ENCODE results near the gene DES. TPM values are rescaled to one million over a fixed set of nuclear protein-coding genes. Genes with fewer than 3 reads are reported as not detected.

Gene DES
- total RNA-seq, 1 experiment from 2014 or later = 0.13 TPM

- no peaks in the 10 kb centered on the region for H3K4me1 ChIP-seq (replicated peaks)
- no peak overlapping the region for H3K4me3 ChIP-seq
- peak; percentile 53 to 65 for DNase-seq (ENCODE audit: low read depth in 1 of 2, low spot score in 2 of 2)
- no peaks in the 10 kb centered on the region for H3K27me3 ChIP-seq (replicated peaks)
- no peaks in the 10 kb centered on the region for H3K9me3 ChIP-seq (replicated peaks)
- H3K27ac ChIP-seq = no peak overlapping the region
- no peaks in the 10 kb centered on the region for H3K36me3 ChIP-seq
These were observed 57.8 kb downstream of the DES start for GRCh38 chr2:219475697-219476651.

Other genes with a start within 250 kb of the DES start
- gene SLC23A3, start 248.3 kb upstream of the DES start, total RNA-seq (2014; rRNA removed; shearing (Covaris generic)) = 0.13 TPM in 1 of 2 replicates, not detected in the other
- 26.1 and 33.8 TPM in 2 replicates for gene CNPPD1, start 241.5 kb upstream of the DES start, total RNA-seq (2014; rRNA removed; shearing (Covaris generic))
- 37.6 and 45.8 TPM in 2 replicates for gene RETREG2, start 240.1 kb upstream of the DES start, total RNA-seq (2014; rRNA removed; shearing (Covaris generic))
- gene ZFAND2B, start 211.6 kb upstream of the DES start, total RNA-seq (2014; rRNA removed; shearing (Covaris generic)) = 42.7 and 50.1 TPM in 2 replicates
- 19.1 and 22.2 TPM in 2 replicates for gene ABCB6, start 199.4 kb upstream of the DES start, total RNA-seq (2014; rRNA removed; shearing (Covaris generic))
- gene ATG9A, start 188.7 kb upstream of the DES start, total RNA-seq (2014; rRNA removed; shearing (Covaris generic)) = 29.8 and 45.8 TPM in 2 replicates
- 13.9 and 15.2 TPM in 2 replicates for gene ANKZF1, start 188.6 kb upstream of the DES start, total RNA-seq (2014; rRNA removed; shearing (Covaris generic))
- 0.53 and 3.6 TPM in 2 replicates for gene GLB1L, start 172.9 kb upstream of the DES start, total RNA-seq (2014; rRNA removed; shearing (Covaris generic))
- gene STK16, start 172.9 kb upstream of the DES start, total RNA-seq (2014; rRNA removed; shearing (Covaris generic)) = 13.2 and 18.6 TPM in 2 replicates
- gene TUBA4B, start 165.1 kb upstream of the DES start, total RNA-seq (2014; rRNA removed; shearing (Covaris generic)) = not detected in 2 replicates
- 0.45 TPM in 1 of 2 replicates, not detected in the other for gene TUBA4A, start 164.5 kb upstream of the DES start, total RNA-seq (2014; rRNA removed; shearing (Covaris generic))
- 35.5 and 57.8 TPM in 2 replicates for gene DNAJB2, start 139.0 kb upstream of the DES start, total RNA-seq (2014; rRNA removed; shearing (Covaris generic))
- gene PTPRN, start 109.0 kb upstream of the DES start, total RNA-seq (2014; rRNA removed; shearing (Covaris generic)) = 4.2 and 4.9 TPM in 2 replicates
- gene RESP18, start 85.6 kb upstream of the DES start, total RNA-seq (2014; rRNA removed; shearing (Covaris generic)) = not detected in 2 replicates
- 25.5 and 56.1 TPM in 2 replicates for gene DNPEP, start 30.5 kb upstream of the DES start, total RNA-seq (2014; rRNA removed; shearing (Covaris generic))
- gene SPEG, start 16.5 kb downstream of the DES start, total RNA-seq (2014; rRNA removed; shearing (Covaris generic)) = 0.44 and 4.2 TPM in 2 replicates
- 40.5 and 47.0 TPM in 2 replicates for gene GMPPA, start 80.5 kb downstream of the DES start, total RNA-seq (2014; rRNA removed; shearing (Covaris generic))
- gene ASIC4, start 96.1 kb downstream of the DES start, total RNA-seq (2014; rRNA removed; shearing (Covaris generic)) = not detected in 2 replicates
- 113 and 125 TPM in 2 replicates for gene CHPF, start 125.4 kb downstream of the DES start, total RNA-seq (2014; rRNA removed; shearing (Covaris generic))
- 0.03 and 0.37 TPM in 2 replicates for gene TMEM198, start 125.7 kb downstream of the DES start, total RNA-seq (2014; rRNA removed; shearing (Covaris generic))
- 53.1 and 55.3 TPM in 2 replicates for gene OBSL1, start 153.2 kb downstream of the DES start, total RNA-seq (2014; rRNA removed; shearing (Covaris generic))
- 0.11 TPM in 1 of 2 replicates, not detected in the other for gene INHA, start 153.9 kb downstream of the DES start, total RNA-seq (2014; rRNA removed; shearing (Covaris generic))
- gene STK11IP, start 179.5 kb downstream of the DES start, total RNA-seq (2014; rRNA removed; shearing (Covaris generic)) = 11.7 and 29.2 TPM in 2 replicates
- gene SLC4A3, start 209.3 kb downstream of the DES start, total RNA-seq (2014; rRNA removed; shearing (Covaris generic)) = 4.0 and 4.1 TPM in 2 replicates